Activated CD8-positive, alpha-beta memory T cell treated with anti-CD3 and anti-CD28 coated beads, Interleukin-2, amount 10 ng/mL, durations not matched to agents 7 days and 5 days (primary cell): ENCODE data around the gene ZC3H7B. TPM values are rescaled to one million over a fixed set of nuclear protein-coding genes. Genes with fewer than 3 reads are reported as not detected.
"Not testable (repeated sequence)": the region's sequence is repeated elsewhere in the genome, so short reads cannot be mapped to it uniquely, and the experiment has no call there.

Experiments
- ATAC-seq: fragments of 150-1000 bp; cut with Tn5 transposase; one replicate; pipeline ENCODE4 v1.10.0; 2021; ENCODE audit warnings: moderate library complexity
- CTCF ChIA-PET: fragments of 350-600 bp; sonication (Branson Sonifier 250); formaldehyde crosslinking; loops from one replicate; lab custom pipeline; 2021; ENCODE audit warnings: antibody characterized with exemption; lab: Charles Lee
- DNase-seq: peaks from one replicate; pipeline ENCODE4 v3.0.0-alpha.2; 2020
- H3K27ac Mint-ChIP-seq: one replicate; pipeline ENCODE4 v1.8.0; 2021; ENCODE audit warnings: mild to moderate bottlenecking, mixed read lengths
- H3K27me3 Mint-ChIP-seq: one replicate; pipeline ENCODE4 v1.8.0; 2021; ENCODE audit warnings: mixed read lengths
- H3K36me3 Mint-ChIP-seq: one replicate; pipeline ENCODE4 v1.8.0; 2021; ENCODE audit warnings: mild to moderate bottlenecking, mixed read lengths
- H3K4me1 Mint-ChIP-seq: one replicate; pipeline ENCODE4 v1.8.0; 2021; ENCODE audit warnings: mixed read lengths
- H3K4me3 Mint-ChIP-seq: one replicate; pipeline ENCODE4 v1.8.0; 2021; ENCODE audit warnings: mild to moderate bottlenecking, moderate library complexity, mixed read lengths
- H3K9me3 Mint-ChIP-seq: one replicate; pipeline ENCODE4 v1.8.0; 2022; ENCODE audit warnings: low read depth, mixed read lengths
- total RNA-seq, 2 experiments: library from RNA; stranded (reverse); gene quantifications; one replicate each; pipeline ENCODE4 v1.2.3, GENCODE V29; 2021

Gene ZC3H7B
- total RNA-seq, 2 experiments from 2014 or later: 56.3 to 62.4 TPM

- Mint-ChIP-seq H3K4me3 (no peak overlapping the region), H3K27ac (no peak overlapping the region), H3K4me1 (peaks cover 12% of the 10 kb centered on the region), H3K36me3 (no peaks in the 10 kb centered on the region), H3K9me3 (no peaks in the 10 kb centered on the region), H3K27me3 (no peaks in the 10 kb centered on the region)
- DNase-seq (no peak), ATAC-seq (no peak)
- CTCF ChIA-PET: interaction anchor here (0.7 kb wide), 2 partner anchors 11 to 1329 kb away, joined by 3 to 5 read pairs; partner anchors contain the start of gene ZC3H7B
Measured at GRCh38 chr22:41290262-41291221, 10.8 kb upstream of the ZC3H7B start.

GRCh38 chr22:41294816-41295215, 6.5 kb upstream of the ZC3H7B start:
- H3K9me3 Mint-ChIP-seq, H3K36me3 Mint-ChIP-seq, CTCF ChIA-PET, H3K4me1 Mint-ChIP-seq, ATAC-seq, H3K27me3 Mint-ChIP-seq, H3K27ac Mint-ChIP-seq, H3K4me3 Mint-ChIP-seq, DNase-seq: not testable (repeated sequence)

GRCh38 chr22:41296826-41297667, 4.3 kb upstream of the ZC3H7B start:
- DNase-seq: no peak
- ATAC-seq: no peak
- no peaks in the 10 kb centered on the region for H3K36me3 Mint-ChIP-seq
- H3K27ac Mint-ChIP-seq: no peak overlapping the region
- H3K4me3 Mint-ChIP-seq: no peak overlapping the region
- peaks cover 5% of the 10 kb centered on the region for H3K4me1 Mint-ChIP-seq
- CTCF ChIA-PET: no interaction called here
- no peaks in the 10 kb centered on the region for H3K9me3 Mint-ChIP-seq
- no peaks in the 10 kb centered on the region for H3K27me3 Mint-ChIP-seq

- Mint-ChIP-seq H3K27me3 (no peaks in the 10 kb centered on the region), H3K27ac (peak overlapping the region; percentile 77), H3K4me1 (peaks cover 28% of the 10 kb centered on the region), H3K9me3 (no peaks in the 10 kb centered on the region), H3K4me3 (peak overlapping the region; percentile 73), H3K36me3 (peaks cover 2% of the 10 kb centered on the region)
- ATAC-seq (no peak), DNase-seq (no peak)
- CTCF ChIA-PET: interaction anchor here (0.6 to 2.7 kb wide), 9 partner anchors 11 to 378 kb away, joined by 3 to 13 read pairs (median 3); partner anchors contain the start of genes ACO2, PHF5A and RANGAP1
Measured at GRCh38 chr22:41300661-41301060, 664 bp upstream of the ZC3H7B start.

- Mint-ChIP-seq H3K4me1 (peaks cover 33% of the 10 kb centered on the region), H3K9me3 (no peaks in the 10 kb centered on the region), H3K4me3 (peak overlapping the region; percentile 73), H3K27me3 (no peaks in the 10 kb centered on the region), H3K27ac (peak overlapping the region; percentile 69), H3K36me3 (peaks cover 5% of the 10 kb centered on the region)
- CTCF ChIA-PET: interaction anchor here (0.8 to 2.7 kb wide), 10 partner anchors 14 to 379 kb away, joined by 3 to 13 read pairs (median 3); partner anchors contain the start of gene RANGAP1
- DNase-seq (no peak), ATAC-seq (no peak)
Measured at GRCh38 chr22:41302021-41302767, 869 bp downstream of the ZC3H7B start.

GRCh38 chr22:41302811-41303210, 1.5 kb downstream of the ZC3H7B start:
- Mint-ChIP-seq H3K27me3 (no peaks in the 10 kb centered on the region), H3K4me3 (peak overlapping the region; percentile 73), H3K9me3 (no peaks in the 10 kb centered on the region), H3K4me1 (peaks cover 33% of the 10 kb centered on the region), H3K36me3 (peaks cover 5% of the 10 kb centered on the region), H3K27ac (peak overlapping the region; percentile 69)
- ATAC-seq: no peak
- CTCF ChIA-PET: interaction anchor here (0.8 to 2.7 kb wide), 5 partner anchors 15 to 101 kb away, joined by 3 to 13 read pairs (median 3); partner anchors contain the start of gene RANGAP1
- no peak for DNase-seq

GRCh38 chr22:41305646-41306045, 4.3 kb downstream of the ZC3H7B start:
- peaks cover 13% of the 10 kb centered on the region for H3K36me3 Mint-ChIP-seq
- H3K4me1 Mint-ChIP-seq: peaks cover 36% of the 10 kb centered on the region
- no peak overlapping the region for H3K27ac Mint-ChIP-seq
- no peaks in the 10 kb centered on the region for H3K27me3 Mint-ChIP-seq
- no peak for ATAC-seq
- DNase-seq: no peak
- no peak overlapping the region for H3K4me3 Mint-ChIP-seq
- CTCF ChIA-PET: interaction anchor here (0.7 kb wide), 1 partner anchor 68 kb away, joined by 3 read pairs; no protein-coding TSS in a partner anchor
- H3K9me3 Mint-ChIP-seq: no peaks in the 10 kb centered on the region

GRCh38 chr22:41308054-41308453, 6.7 kb downstream of the ZC3H7B start:
- DNase-seq (no peak), ATAC-seq (no peak)
- H3K4me1 Mint-ChIP-seq: peaks cover 34% of the 10 kb centered on the region
- no peak overlapping the region for H3K4me3 Mint-ChIP-seq
- peaks cover 13% of the 10 kb centered on the region for H3K36me3 Mint-ChIP-seq
- H3K27ac Mint-ChIP-seq: no peak overlapping the region
- CTCF ChIA-PET: no interaction called here
- H3K9me3 Mint-ChIP-seq: no peaks in the 10 kb centered on the region
- no peaks in the 10 kb centered on the region for H3K27me3 Mint-ChIP-seq

GRCh38 chr22:41308544-41308947, 7.2 kb downstream of the ZC3H7B start:
- CTCF ChIA-PET: interaction anchor here (0.7 kb wide), 1 partner anchor 180 kb away, joined by 3 read pairs; no protein-coding TSS in a partner anchor
- ATAC-seq: no peak
- H3K4me3 Mint-ChIP-seq: no peak overlapping the region
- H3K27ac Mint-ChIP-seq: no peak overlapping the region
- peaks cover 29% of the 10 kb centered on the region for H3K4me1 Mint-ChIP-seq
- peaks cover 13% of the 10 kb centered on the region for H3K36me3 Mint-ChIP-seq
- DNase-seq: no peak
- no peaks in the 10 kb centered on the region for H3K9me3 Mint-ChIP-seq
- H3K27me3 Mint-ChIP-seq: no peaks in the 10 kb centered on the region

- Mint-ChIP-seq H3K36me3 (peaks cover 14% of the 10 kb centered on the region), H3K9me3 (no peaks in the 10 kb centered on the region), H3K4me3 (no peak overlapping the region), H3K4me1 (peaks cover 19% of the 10 kb centered on the region), H3K27me3 (no peaks in the 10 kb centered on the region), H3K27ac (no peak overlapping the region)
- DNase-seq: no peak
- CTCF ChIA-PET: no interaction called here
- ATAC-seq: no peak
Measured at GRCh38 chr22:41310336-41310735, 9.0 kb downstream of the ZC3H7B start.

- DNase-seq (no peak), ATAC-seq (no peak)
- Mint-ChIP-seq H3K27me3 (no peaks in the 10 kb centered on the region), H3K9me3 (no peaks in the 10 kb centered on the region), H3K4me1 (peaks cover 13% of the 10 kb centered on the region), H3K36me3 (peaks cover 11% of the 10 kb centered on the region), H3K27ac (no peak overlapping the region), H3K4me3 (no peak overlapping the region)
- CTCF ChIA-PET: interaction anchor here (1.2 kb wide), 1 partner anchor 92 kb away, joined by 3 read pairs; no protein-coding TSS in a partner anchor
Measured at GRCh38 chr22:41311487-41311886, 10.2 kb downstream of the ZC3H7B start.

GRCh38 chr22:41314821-41315220, 13.5 kb downstream of the ZC3H7B start:
- no peaks in the 10 kb centered on the region for H3K27me3 Mint-ChIP-seq
- H3K9me3 Mint-ChIP-seq: no peaks in the 10 kb centered on the region
- peaks cover 19% of the 10 kb centered on the region for H3K4me1 Mint-ChIP-seq
- no peak overlapping the region for H3K27ac Mint-ChIP-seq
- CTCF ChIA-PET: no interaction called here
- no peak for ATAC-seq
- H3K36me3 Mint-ChIP-seq: peaks cover 8% of the 10 kb centered on the region
- no peak for DNase-seq
- no peak overlapping the region for H3K4me3 Mint-ChIP-seq
